Measurements from ENCODE around the gene ANKRD27. TPM values are rescaled to one million over a fixed set of nuclear protein-coding genes. Genes with fewer than 3 reads are reported as not detected.
"Not testable (repeated sequence)": the region's sequence is repeated elsewhere in the genome, so short reads cannot be mapped to it uniquely, and the experiment has no call there.

Gene ANKRD27
- total RNA-seq: 35.6 and 38.3 TPM in 2 replicates

DNA sequence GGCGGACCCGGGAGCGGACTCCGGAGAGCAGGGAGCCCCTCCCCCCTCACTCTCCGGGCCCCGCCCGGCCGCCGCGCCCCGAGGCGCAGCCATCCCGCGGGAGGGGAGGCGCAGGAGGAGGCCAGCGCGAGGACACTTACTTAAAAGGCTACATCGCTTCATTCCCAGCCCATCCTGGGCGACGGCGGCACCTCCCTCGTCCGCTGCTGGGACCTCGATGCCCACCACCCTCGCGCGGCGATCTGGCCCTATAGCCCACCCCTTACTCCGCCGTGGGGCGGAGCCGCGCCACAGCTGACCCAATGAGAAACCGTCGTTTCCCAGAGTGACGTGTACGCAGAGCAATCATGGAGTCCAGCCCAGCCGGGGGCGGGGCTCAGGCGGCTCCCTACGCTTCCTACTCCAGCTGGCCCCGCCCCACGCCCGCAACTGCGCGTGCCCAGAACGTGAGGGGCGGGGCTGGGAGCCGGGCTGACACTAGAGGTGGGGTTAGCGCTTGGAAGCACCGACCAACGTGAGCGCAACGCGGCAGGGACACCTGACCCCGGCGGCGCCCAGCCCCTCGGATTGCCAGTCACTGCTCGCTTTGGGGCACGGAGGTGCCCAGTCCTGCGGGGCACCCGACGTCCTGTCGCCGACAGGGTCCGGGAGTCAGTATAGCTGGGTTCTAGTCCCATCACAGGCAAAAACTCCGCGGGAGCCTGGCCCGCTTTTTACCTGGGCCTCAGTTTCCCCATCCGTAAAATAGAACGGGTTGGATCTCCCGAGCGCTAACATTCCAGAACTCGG is at the start of gene ANKRD27:
ANKRD27 (minus strand) TSS at position 250 of the 789 bp plus-strand sequence. CDS start 16,165 bp downstream, outside the sequence.
- Mint-ChIP-seq H3K4me1 (ENCODE audit: low read depth) (peaks cover 26% of the 10 kb centered on the region), H3K36me3 (ENCODE audit: low read depth) (peaks cover 4% of the 10 kb centered on the region), H3K4me3 (ENCODE audit: low read depth) (peak within 1 kb of the TSS; percentile 95), H3K27ac (peak within 1 kb of the TSS; percentile 84), H3K27me3 (ENCODE audit: low read depth) (peaks cover 15% of the 10 kb centered on the region), H3K9me3 (no peaks in the 10 kb centered on the region)
- peak; percentile 96 for DNase-seq (ENCODE audit: low spot score)
- intact Hi-C loops (cut with micrococcal nuclease): loop anchor here (1.0 to 10.0 kb wide), 4 partner anchors 16 to 1500 kb away; partner anchors contain the start of genes FAAP24, LSM14A, NUDT19 and PDCD5

DNA sequence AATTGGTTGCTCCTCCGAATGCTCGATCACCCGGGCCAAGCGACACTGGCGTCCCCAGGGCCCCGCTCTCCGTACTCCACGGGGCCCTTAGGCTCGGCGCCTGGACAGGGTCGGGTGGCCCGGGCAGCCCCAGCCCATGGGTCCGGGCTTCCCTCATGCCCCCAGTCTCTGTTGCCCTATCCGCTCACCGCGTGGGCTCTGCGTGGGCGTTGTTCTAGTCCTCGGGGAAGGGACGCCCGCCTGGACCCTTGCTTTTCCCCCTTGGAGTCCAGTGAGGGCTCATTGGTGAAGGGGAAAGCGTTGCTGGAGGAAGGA is 45.9 kb upstream of the ANKRD27 start:
- no peak for DNase-seq (ENCODE audit: low spot score)
- Mint-ChIP-seq H3K36me3 (ENCODE audit: low read depth) (no peaks in the 10 kb centered on the region), H3K27me3 (ENCODE audit: low read depth) (no peaks in the 10 kb centered on the region), H3K4me3 (ENCODE audit: low read depth) (no peak overlapping the region), H3K9me3 (no peaks in the 10 kb centered on the region), H3K27ac (no peak overlapping the region), H3K4me1 (ENCODE audit: low read depth) (no peaks in the 10 kb centered on the region)
- intact Hi-C loops (cut with micrococcal nuclease): no loop called here

DNA sequence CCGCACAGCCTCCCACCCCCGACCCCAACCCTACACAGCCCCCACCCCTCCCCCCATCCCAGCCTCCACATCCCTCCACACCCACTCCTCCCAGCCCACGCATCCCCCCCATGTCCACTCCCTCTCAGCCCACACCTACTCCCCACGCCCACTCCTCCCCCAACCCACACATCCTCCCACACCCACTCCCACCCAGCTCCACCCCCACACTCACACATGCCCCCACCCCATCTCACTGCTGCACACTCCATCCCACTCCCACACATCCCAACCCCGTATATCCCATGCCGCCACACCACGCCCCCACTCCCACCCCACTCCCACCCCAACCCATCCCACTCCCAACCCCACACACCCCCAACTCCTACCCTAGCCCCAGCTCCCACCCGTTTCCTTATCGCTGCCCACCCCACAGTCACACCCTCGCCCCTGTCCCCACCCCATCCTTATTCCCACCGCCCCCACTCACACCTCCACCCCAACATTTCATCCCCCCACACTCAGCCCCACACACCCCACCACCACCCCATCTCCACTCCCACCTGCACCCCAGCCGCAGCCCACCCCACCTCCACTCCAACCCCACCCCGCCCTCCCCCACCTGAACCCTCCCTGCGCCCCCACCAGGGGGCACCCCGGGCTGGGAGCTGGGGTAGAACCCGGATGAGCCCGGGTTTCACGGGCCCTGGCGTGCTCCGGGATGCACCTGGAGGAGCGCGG is 45.4 kb upstream of the ANKRD27 start:
- no peaks in the 10 kb centered on the region for H3K4me1 Mint-ChIP-seq (ENCODE audit: low read depth)
- peaks cover under 1% of the 10 kb centered on the region for H3K36me3 Mint-ChIP-seq (ENCODE audit: low read depth)
- no peak for DNase-seq (ENCODE audit: low spot score)
- intact Hi-C loops (cut with micrococcal nuclease): no loop called here
- no peak overlapping the region for H3K27ac Mint-ChIP-seq
- H3K9me3 Mint-ChIP-seq: no peaks in the 10 kb centered on the region
- H3K27me3 Mint-ChIP-seq (ENCODE audit: low read depth): no peaks in the 10 kb centered on the region
- no peak overlapping the region for H3K4me3 Mint-ChIP-seq (ENCODE audit: low read depth)

DNA sequence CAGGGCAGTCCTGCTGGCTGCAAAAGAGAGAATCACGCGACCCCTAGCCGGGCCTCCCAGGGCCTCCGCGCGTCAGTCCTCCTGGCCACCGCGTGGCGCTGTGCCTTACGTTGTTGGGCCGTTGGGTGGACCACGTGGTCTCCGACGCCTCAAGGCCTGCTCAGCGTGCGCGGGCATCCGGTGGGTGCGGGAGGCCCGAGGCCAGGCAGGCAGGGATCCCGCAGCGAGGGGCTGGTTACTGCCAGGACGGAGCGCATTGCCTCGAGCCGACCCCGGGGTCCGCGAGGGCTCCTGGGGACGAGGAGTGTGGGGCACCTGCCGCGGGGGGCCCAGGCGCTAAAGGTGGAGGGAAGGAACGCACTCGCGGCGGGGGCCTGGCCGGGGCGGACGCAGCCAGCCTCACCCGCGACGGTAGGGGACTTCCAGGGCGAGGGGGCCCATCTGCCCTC is 44.7 kb upstream of the ANKRD27 start, which contains the start of gene TDRD12:
TDRD12 (plus strand) TSS at position 157 of the 449 bp plus-strand sequence. CDS start 306 bp downstream, outside the sequence.
- intact Hi-C loops (cut with micrococcal nuclease): no loop called here
- H3K9me3 Mint-ChIP-seq: no peaks in the 10 kb centered on the region
- DNase-seq (ENCODE audit: low spot score): no peak
- no peaks in the 10 kb centered on the region for H3K27me3 Mint-ChIP-seq (ENCODE audit: low read depth)
- no peaks in the 10 kb centered on the region for H3K4me1 Mint-ChIP-seq (ENCODE audit: low read depth)
- H3K36me3 Mint-ChIP-seq (ENCODE audit: low read depth): peaks cover 8% of the 10 kb centered on the region
- no peak within 1 kb of the TSS for H3K4me3 Mint-ChIP-seq (ENCODE audit: low read depth)
- no peak within 1 kb of the TSS for H3K27ac Mint-ChIP-seq

DNA sequence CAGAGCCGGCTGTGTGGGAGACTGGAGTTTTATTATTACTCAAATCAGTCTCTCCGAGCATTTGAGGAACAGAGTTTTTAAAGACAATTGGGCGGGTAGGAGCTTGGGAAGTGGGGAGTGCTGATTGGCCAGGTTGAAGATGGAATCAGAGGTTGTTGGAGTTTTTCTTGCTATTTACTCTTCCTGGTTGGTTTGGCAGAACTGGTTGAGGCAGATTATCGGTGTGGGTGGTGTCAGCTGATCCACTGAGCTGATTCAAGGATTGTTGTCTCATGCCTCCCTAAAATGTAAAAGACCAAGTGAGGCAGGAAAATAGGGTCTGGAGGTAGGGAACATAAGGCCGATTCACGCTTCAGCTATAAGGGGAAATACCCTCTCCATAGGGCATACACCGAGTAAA is 43.3 kb upstream of the ANKRD27 start:
- intact Hi-C loops (cut with micrococcal nuclease): no loop called here
- Mint-ChIP-seq H3K36me3 (ENCODE audit: low read depth) (peaks cover 14% of the 10 kb centered on the region), H3K27ac (no peak overlapping the region), H3K4me3 (ENCODE audit: low read depth) (no peak overlapping the region), H3K27me3 (ENCODE audit: low read depth) (no peaks in the 10 kb centered on the region), H3K9me3 (no peaks in the 10 kb centered on the region), H3K4me1 (ENCODE audit: low read depth) (no peaks in the 10 kb centered on the region)
- DNase-seq (ENCODE audit: low spot score): no peak

DNA sequence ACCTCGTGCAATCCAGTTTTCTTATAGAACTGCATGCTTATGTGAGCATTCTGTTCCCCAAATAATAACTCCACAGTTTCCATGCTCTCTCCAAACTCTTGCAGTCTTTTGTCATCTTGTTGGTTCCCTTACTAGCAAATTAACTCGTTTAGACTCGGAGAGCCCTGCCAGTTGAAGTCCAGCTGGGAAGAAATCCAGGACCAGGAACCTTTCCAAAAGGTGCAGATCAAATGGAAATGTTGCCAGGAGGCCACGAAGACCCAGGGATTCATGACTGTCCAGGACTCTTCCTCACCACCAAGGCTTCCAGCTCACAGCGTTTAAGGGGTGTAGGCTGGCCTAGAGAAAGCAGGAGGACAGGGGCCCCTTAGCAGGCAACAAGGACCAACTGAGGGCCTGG is 42.5 kb upstream of the ANKRD27 start:
- H3K36me3 Mint-ChIP-seq (ENCODE audit: low read depth): peaks cover 20% of the 10 kb centered on the region

DNA sequence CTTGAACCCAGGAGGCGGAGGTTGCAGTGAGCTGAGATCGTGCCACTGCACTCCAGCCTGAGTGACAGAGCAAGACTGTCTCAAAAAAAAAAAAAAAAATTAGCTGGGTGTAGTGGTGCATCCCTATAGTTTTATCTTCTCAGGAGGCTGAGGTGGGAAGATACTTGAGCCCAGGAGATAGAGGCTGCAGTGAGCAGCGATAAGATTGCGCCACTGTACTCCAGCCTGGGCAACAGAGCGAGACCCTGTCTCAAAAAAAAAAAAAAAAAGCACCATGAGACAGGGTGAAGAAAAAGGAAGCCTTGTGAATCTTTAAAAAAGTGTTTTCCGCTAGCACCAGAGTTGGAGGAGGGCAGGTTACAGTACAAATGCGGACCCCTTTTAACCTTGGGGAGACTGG is 41.2 kb upstream of the ANKRD27 start:
- intact Hi-C loops (cut with micrococcal nuclease); H3K4me1 Mint-ChIP-seq (ENCODE audit: low read depth); H3K27me3 Mint-ChIP-seq (ENCODE audit: low read depth); H3K9me3 Mint-ChIP-seq; DNase-seq (ENCODE audit: low spot score); H3K27ac Mint-ChIP-seq; H3K4me3 Mint-ChIP-seq (ENCODE audit: low read depth): not testable (repeated sequence)
- peaks cover 22% of the 10 kb centered on the region for H3K36me3 Mint-ChIP-seq (ENCODE audit: low read depth)

More for the DNA sequence above, 42.5 kb upstream of the ANKRD27 start:
- H3K27me3 Mint-ChIP-seq (ENCODE audit: low read depth): no peaks in the 10 kb centered on the region
- DNase-seq (ENCODE audit: low spot score): no peak
- intact Hi-C loops (cut with micrococcal nuclease): no loop called here
- H3K4me1 Mint-ChIP-seq (ENCODE audit: low read depth): no peaks in the 10 kb centered on the region
- no peak overlapping the region for H3K4me3 Mint-ChIP-seq (ENCODE audit: low read depth)
- H3K9me3 Mint-ChIP-seq: no peaks in the 10 kb centered on the region
- no peak overlapping the region for H3K27ac Mint-ChIP-seq

DNA sequence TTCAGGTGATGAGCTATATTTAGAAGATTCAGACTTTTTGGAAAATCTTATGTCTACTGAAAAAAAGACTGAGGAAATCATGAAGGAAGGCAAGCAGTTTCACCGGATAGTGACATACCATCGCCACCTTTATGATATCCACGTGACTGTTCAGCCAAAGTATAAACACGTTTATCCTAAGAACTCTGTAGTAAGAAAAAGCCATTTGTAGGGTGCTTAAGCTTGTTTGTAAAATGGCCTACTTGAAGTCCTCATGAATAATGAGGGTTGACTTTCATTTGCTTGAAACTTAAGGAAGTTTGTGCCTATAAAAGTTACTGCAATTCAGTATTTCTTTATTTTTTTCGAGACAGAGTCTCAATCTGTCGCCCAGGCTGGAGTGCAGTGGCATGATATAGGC is 36.8 kb upstream of the ANKRD27 start:
- intact Hi-C loops (cut with micrococcal nuclease): no loop called here
- no peak for DNase-seq (ENCODE audit: low spot score)
- H3K36me3 Mint-ChIP-seq (ENCODE audit: low read depth): peaks cover 46% of the 10 kb centered on the region
- H3K9me3 Mint-ChIP-seq: no peaks in the 10 kb centered on the region
- H3K4me1 Mint-ChIP-seq (ENCODE audit: low read depth): peaks cover 14% of the 10 kb centered on the region
- no peak overlapping the region for H3K4me3 Mint-ChIP-seq (ENCODE audit: low read depth)
- no peak overlapping the region for H3K27ac Mint-ChIP-seq
- H3K27me3 Mint-ChIP-seq (ENCODE audit: low read depth): no peaks in the 10 kb centered on the region

DNA sequence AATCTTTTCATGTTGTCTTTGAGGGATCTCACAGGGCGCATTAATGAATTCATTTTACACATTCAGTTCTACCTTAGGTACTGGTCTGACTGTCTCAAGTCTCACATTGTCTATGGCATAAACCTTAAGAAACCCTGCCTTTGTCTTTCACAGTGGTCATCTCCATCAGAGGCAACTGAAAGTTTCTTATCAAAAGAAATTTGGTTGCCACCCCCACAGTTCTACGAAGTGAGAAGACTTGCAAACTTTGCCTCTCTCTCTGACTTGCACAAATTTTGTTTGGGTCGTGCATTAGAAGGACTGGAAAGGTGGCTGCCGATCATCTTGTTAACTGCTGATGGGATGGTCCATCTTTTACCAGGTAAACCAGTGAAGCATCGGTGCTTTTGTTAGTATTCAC is 34.1 kb upstream of the ANKRD27 start:
- Mint-ChIP-seq H3K36me3 (ENCODE audit: low read depth) (peaks cover 61% of the 10 kb centered on the region), H3K27me3 (ENCODE audit: low read depth) (no peaks in the 10 kb centered on the region), H3K9me3 (peaks cover 10% of the 10 kb centered on the region), H3K27ac (peak overlapping the region; percentile 42), H3K4me3 (ENCODE audit: low read depth) (no peak overlapping the region), H3K4me1 (ENCODE audit: low read depth) (peaks cover 14% of the 10 kb centered on the region)
- no peak for DNase-seq (ENCODE audit: low spot score)
- intact Hi-C loops (cut with micrococcal nuclease): loop anchor here (10.0 kb wide), 1 partner anchor 86 kb away; no protein-coding TSS in a partner anchor

DNA sequence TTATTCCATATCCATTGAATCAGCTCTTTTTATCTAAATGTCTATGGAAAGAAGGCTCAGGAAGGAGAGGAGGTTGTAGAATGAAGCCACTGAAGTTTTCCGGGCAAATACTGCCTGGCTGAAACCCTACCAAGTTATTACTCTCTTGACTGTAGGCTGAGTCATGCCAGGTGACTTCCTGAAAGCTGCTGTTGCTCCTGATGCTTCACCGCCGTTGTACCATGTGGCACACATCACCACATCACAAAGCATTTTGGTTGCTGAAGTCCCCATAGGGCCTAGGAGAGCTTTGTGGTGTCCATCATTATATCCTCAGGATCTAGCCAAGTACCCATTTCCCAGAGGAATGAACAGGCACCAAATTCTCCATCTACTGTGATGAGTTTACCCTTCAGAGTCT is 33.5 kb upstream of the ANKRD27 start:
- intact Hi-C loops (cut with micrococcal nuclease): loop anchor here (10.0 kb wide), 1 partner anchor 86 kb away; no protein-coding TSS in a partner anchor
- Mint-ChIP-seq H3K36me3 (ENCODE audit: low read depth) (peaks cover 64% of the 10 kb centered on the region), H3K27me3 (ENCODE audit: low read depth) (no peaks in the 10 kb centered on the region), H3K9me3 (peaks cover 14% of the 10 kb centered on the region), H3K4me3 (ENCODE audit: low read depth) (no peak overlapping the region), H3K27ac (peak overlapping the region; percentile 42), H3K4me1 (ENCODE audit: low read depth) (peaks cover 14% of the 10 kb centered on the region)
- no peak for DNase-seq (ENCODE audit: low spot score)

DNA sequence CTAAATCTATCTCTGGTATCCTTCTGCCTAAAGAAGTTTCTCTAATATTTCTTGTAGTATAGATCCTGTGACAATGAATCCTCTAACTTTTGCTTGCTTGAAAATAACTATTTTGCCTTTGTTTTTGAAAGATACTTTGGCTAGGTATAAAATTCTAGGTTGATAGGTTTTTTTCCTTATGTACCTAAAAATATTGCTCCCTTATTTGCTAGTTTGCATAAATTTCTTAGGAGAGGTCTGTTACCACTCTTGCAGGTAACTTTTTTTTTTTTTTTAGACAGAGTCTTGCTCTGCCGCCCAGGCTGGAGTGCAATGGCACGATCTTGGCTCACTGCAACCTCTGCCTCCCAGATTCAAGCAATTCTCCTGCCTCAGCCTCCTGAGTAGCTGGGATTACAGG is 29.0 kb upstream of the ANKRD27 start:
- not testable (repeated sequence) for DNase-seq (ENCODE audit: low spot score); H3K27ac Mint-ChIP-seq; H3K27me3 Mint-ChIP-seq (ENCODE audit: low read depth); H3K4me3 Mint-ChIP-seq (ENCODE audit: low read depth)
- intact Hi-C loops (cut with micrococcal nuclease): loop anchor here (10.0 kb wide), 1 partner anchor 91 kb away; no protein-coding TSS in a partner anchor
- Mint-ChIP-seq H3K36me3 (ENCODE audit: low read depth) (peaks cover 89% of the 10 kb centered on the region), H3K4me1 (ENCODE audit: low read depth) (peaks cover 14% of the 10 kb centered on the region), H3K9me3 (peaks cover 29% of the 10 kb centered on the region)

DNA sequence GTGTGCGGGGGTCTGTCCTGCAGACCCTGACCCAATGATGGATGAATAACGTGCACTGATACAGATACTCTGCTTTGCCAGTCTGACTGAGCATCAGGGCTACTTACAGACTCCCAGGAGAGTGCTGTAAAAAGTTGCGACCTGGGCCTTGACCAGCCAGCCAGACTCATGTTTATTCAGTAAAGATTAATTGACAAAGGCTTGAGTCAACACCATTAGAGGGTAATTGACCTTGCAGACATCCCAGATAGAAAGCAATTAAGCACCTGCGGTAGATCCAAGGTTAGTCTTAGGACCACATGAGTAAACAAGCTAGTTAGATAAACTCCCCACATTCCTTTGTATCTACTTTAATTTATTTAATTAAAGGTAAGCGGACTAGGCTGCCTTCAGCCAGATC is 27.0 kb upstream of the ANKRD27 start:
- intact Hi-C loops (cut with micrococcal nuclease): loop anchor here (10.0 kb wide), 1 partner anchor 93 kb away; no protein-coding TSS in a partner anchor
- Mint-ChIP-seq H3K4me3 (ENCODE audit: low read depth) (no peak overlapping the region), H3K36me3 (ENCODE audit: low read depth) (peaks cover 98% of the 10 kb centered on the region), H3K27ac (no peak overlapping the region), H3K4me1 (ENCODE audit: low read depth) (peaks cover 9% of the 10 kb centered on the region), H3K27me3 (ENCODE audit: low read depth) (no peaks in the 10 kb centered on the region), H3K9me3 (peaks cover 29% of the 10 kb centered on the region)
- DNase-seq (ENCODE audit: low spot score): no peak

DNA sequence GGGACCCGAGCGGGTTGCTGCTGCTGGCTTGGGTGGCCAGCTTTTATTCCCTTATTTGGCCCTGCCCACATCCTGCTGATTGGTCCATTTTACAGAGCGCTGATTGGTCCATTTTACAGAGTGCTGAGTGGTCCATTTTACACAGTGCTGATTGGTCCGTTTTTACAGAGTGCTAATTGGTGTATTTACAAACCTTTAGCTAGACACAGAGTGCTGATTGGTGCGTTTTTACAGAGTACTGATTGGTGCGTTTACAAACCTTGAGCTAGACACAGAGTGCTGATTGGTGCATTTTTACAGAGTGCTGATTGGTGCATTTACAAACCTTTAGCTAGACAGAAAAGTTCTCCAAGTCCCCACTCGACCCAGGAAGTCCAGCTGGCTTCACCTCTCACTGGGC is 25.1 kb upstream of the ANKRD27 start:
- H3K36me3 Mint-ChIP-seq (ENCODE audit: low read depth): peaks cover 98% of the 10 kb centered on the region
- peaks cover 25% of the 10 kb centered on the region for H3K9me3 Mint-ChIP-seq
- not testable (repeated sequence) for H3K27me3 Mint-ChIP-seq (ENCODE audit: low read depth); H3K4me3 Mint-ChIP-seq (ENCODE audit: low read depth); H3K27ac Mint-ChIP-seq; DNase-seq (ENCODE audit: low spot score)
- peaks cover 23% of the 10 kb centered on the region for H3K4me1 Mint-ChIP-seq (ENCODE audit: low read depth)
- intact Hi-C loops (cut with micrococcal nuclease): loop anchor here (10.0 kb wide), 1 partner anchor 95 kb away; no protein-coding TSS in a partner anchor
